Gastrocnemius medialis (tissue), 4 donors: Measurements from ENCODE around the gene SLC24A4. TPM values are rescaled to one million over a fixed set of nuclear protein-coding genes. Genes with fewer than 3 reads are reported as not detected.
"Not testable (repeated sequence)": the region's sequence is repeated elsewhere in the genome, so short reads cannot be mapped to it uniquely, and the experiment has no call there.

Experiments used
- ATAC-seq, 2 donors: fragments of 150-250 bp; one replicate each; pipeline ENCODE4 v1.9.1; 2016
- DNase-seq, 2 donors: peaks; one replicate each; pipeline ENCODE4 v3.0.0-alpha.2; 2019
- H3K27ac ChIP-seq, 4 donors: fragments of 200-600 bp; sonication (generic); 1 replicate in 1 of 4; 2 replicates in 3 of 4; pipeline ENCODE4 v1.5.1; 2016 to 2018; ENCODE audit warnings: mild to moderate bottlenecking in 2 of 4, moderate library complexity in 1 of 4
- H3K27me3 ChIP-seq, 3 donors: fragments of 200-600 bp; sonication (generic) in 2 of 3; 1 replicate in 1 of 3; 2 replicates in 2 of 3; pipeline versions ENCODE4 v1.5.1 to v1.6.0; 2016 to 2019; ENCODE audit warnings: mild to moderate bottlenecking in 1 of 3, moderate library complexity in 1 of 3
- H3K36me3 ChIP-seq, 2 donors: fragments of 200-600 bp; sonication (generic) in 1 of 2; one replicate each; pipeline ENCODE4 v1.5.1; 2017 to 2018
- H3K4me1 ChIP-seq, 2 donors: fragments of 200-600 bp; sonication (generic) in 1 of 2; one replicate each; pipeline ENCODE4 v1.5.1; 2016 to 2017; ENCODE audit warnings: mild to moderate bottlenecking in 2 of 2
- H3K4me3 ChIP-seq, 4 donors: fragments of 200-600 bp; sonication (generic) in 3 of 4; 1 replicate in 1 of 4; 2 replicates in 3 of 4; pipeline ENCODE4 v1.5.1; 2016 to 2019; ENCODE audit warnings: mild to moderate bottlenecking in 2 of 4
- H3K9me3 ChIP-seq, 3 donors: fragments of 200-600 bp; sonication (generic) in 2 of 3; 1 replicate in 1 of 3; 2 replicates in 2 of 3; pipeline ENCODE4 v1.5.1; 2016 to 2019
- POLR2A ChIP-seq, 2 donors: fragments of 450-650 bp; IDR thresholded peaks; one replicate each; pipeline ENCODE4 v1.6.1; 2017; ENCODE audit warnings: antibody characterized with exemption in 2 of 2, mild to moderate bottlenecking in 2 of 2, moderate library complexity in 2 of 2
- in situ Hi-C, 4 donors: fragments of 200-750 bp; cut with MboI; loops; one replicate each; pipeline versions ENCODE4 v1.15.0 to v1.8.0; 2017; ENCODE audit warnings: low sequenced_read_pairs in 4 of 4
- intact Hi-C: fragments of 100-400 bp; cut with DNase I; formaldehyde crosslinking; loops from one replicate; pipeline ENCODE4 v1.15.1; 2023; ENCODE audit warnings: low total_unique reads
- total RNA-seq, 4 donors: library from RNA; depleted of rRNA; stranded (reverse); fragments of >200 nt; gene quantifications; one replicate each; pipeline versions ENCODE4 v1.1.0 to v1.2.3, GENCODE V29; 2016
- TF ChIP-seq, protein P1 (sequence below), 5 experiments: fragments of 450-650 bp in 3 of 5; fragments of 200-600 bp in 2 of 5; sonication (generic) in 2 of 5; IDR thresholded peaks in 4 of 5; conservative IDR thresholded peaks in 1 of 5; 1 replicate in 4 of 5; 2 replicates in 1 of 5; pipeline ENCODE4 v1.5.1; 2016 to 2019; ENCODE audit warnings: antibody characterized with exemption in 5 of 5, mild to moderate bottlenecking in 3 of 5, moderate library complexity in 3 of 5

Gene SLC24A4
- total RNA-seq, 4 donors from 2014 or later: 0.07 to 0.76 (median 0.50) TPM

- TF ChIP-seq, protein P1, sequence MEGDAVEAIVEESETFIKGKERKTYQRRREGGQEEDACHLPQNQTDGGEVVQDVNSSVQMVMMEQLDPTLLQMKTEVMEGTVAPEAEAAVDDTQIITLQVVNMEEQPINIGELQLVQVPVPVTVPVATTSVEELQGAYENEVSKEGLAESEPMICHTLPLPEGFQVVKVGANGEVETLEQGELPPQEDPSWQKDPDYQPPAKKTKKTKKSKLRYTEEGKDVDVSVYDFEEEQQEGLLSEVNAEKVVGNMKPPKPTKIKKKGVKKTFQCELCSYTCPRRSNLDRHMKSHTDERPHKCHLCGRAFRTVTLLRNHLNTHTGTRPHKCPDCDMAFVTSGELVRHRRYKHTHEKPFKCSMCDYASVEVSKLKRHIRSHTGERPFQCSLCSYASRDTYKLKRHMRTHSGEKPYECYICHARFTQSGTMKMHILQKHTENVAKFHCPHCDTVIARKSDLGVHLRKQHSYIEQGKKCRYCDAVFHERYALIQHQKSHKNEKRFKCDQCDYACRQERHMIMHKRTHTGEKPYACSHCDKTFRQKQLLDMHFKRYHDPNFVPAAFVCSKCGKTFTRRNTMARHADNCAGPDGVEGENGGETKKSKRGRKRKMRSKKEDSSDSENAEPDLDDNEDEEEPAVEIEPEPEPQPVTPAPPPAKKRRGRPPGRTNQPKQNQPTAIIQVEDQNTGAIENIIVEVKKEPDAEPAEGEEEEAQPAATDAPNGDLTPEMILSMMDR (IDR thresholded peaks at IDR 0.05 in 4 of 5, conservative IDR thresholded peaks at IDR 0.05 in 1 of 5): no peak
- no peak for TF ChIP-seq POLR2A (IDR thresholded peaks at IDR 0.05)
- DNase-seq (no peak), ATAC-seq (no peak)
- Histone ChIP-seq H3K36me3 (no peaks in the 10 kb centered on the region), H3K9me3 (no peaks in the 10 kb centered on the region), H3K4me3 (no peak overlapping the region), H3K27me3 (no peaks in the 10 kb centered on the region), H3K27ac (no peak overlapping the region), H3K4me1 (no peaks in the 10 kb centered on the region)
- intact Hi-C loops (no loop called here), in situ Hi-C loops (no loop called here)
Measured at GRCh38 chr14:92401561-92401960, 78.6 kb downstream of the SLC24A4 start.

GRCh38 chr14:92402500-92402899 is 79.5 kb downstream of the SLC24A4 start:
- DNase-seq, H3K27ac ChIP-seq, H3K36me3 ChIP-seq, in situ Hi-C loops, intact Hi-C loops, H3K9me3 ChIP-seq, ATAC-seq, H3K4me3 ChIP-seq, H3K27me3 ChIP-seq, H3K4me1 ChIP-seq: not testable (repeated sequence)

- no peak for DNase-seq
- H3K27ac ChIP-seq: no peak overlapping the region
- intact Hi-C loops: no loop called here
- in situ Hi-C loops: no loop called here
- H3K27me3 ChIP-seq: no peaks in the 10 kb centered on the region
- H3K4me3 ChIP-seq: no peak overlapping the region
- ATAC-seq: no peak
- no peaks in the 10 kb centered on the region for H3K36me3 ChIP-seq
- H3K9me3 ChIP-seq: no peaks in the 10 kb centered on the region
- H3K4me1 ChIP-seq: no peaks in the 10 kb centered on the region
- TF ChIP-seq, protein P1 (IDR thresholded peaks at IDR 0.05 in 4 of 5, conservative IDR thresholded peaks at IDR 0.05 in 1 of 5): no peak
- TF ChIP-seq POLR2A (IDR thresholded peaks at IDR 0.05): no peak
Measured at GRCh38 chr14:92404018-92404417, 81.1 kb downstream of the SLC24A4 start.

DNA sequence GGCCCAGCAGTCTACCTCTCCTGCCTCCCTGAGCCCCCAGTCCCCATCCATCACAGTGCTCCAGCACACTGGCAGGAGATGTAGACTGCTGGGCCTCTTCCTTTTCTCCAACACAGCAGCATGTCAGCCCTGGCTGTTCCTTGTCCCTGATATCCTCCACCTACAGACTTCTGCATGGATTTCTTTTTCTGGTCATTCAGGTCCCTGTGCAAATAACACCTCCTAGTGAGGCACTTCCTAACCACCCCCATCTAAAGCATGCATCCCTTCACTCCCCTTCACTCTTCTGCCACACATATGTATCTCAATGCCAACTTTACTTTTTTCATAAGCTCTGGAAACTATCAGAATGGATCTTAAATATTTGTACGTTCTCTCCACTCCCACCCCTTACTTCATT is 81.5 kb downstream of the SLC24A4 start:
- DNase-seq (no peak), ATAC-seq (no peak)
- TF ChIP-seq, protein P1 (IDR thresholded peaks at IDR 0.05 in 4 of 5, conservative IDR thresholded peaks at IDR 0.05 in 1 of 5): no peak
- no peak for TF ChIP-seq POLR2A (IDR thresholded peaks at IDR 0.05)
- no peak overlapping the region for H3K27ac ChIP-seq
- H3K27me3 ChIP-seq: no peaks in the 10 kb centered on the region
- in situ Hi-C loops: no loop called here
- no peak overlapping the region for H3K4me3 ChIP-seq
- H3K9me3 ChIP-seq: no peaks in the 10 kb centered on the region
- no peaks in the 10 kb centered on the region for H3K36me3 ChIP-seq
- H3K4me1 ChIP-seq: no peaks in the 10 kb centered on the region
- intact Hi-C loops: no loop called here

GRCh38 chr14:92404938-92405337 is 82.0 kb downstream of the SLC24A4 start:
- TF ChIP-seq POLR2A (IDR thresholded peaks at IDR 0.05): no peak
- TF ChIP-seq, protein P1 (IDR thresholded peaks at IDR 0.05 in 4 of 5, conservative IDR thresholded peaks at IDR 0.05 in 1 of 5): no peak
- H3K4me1 ChIP-seq: no peaks in the 10 kb centered on the region
- ATAC-seq: no peak
- no peak overlapping the region for H3K27ac ChIP-seq
- no peaks in the 10 kb centered on the region for H3K9me3 ChIP-seq
- DNase-seq: no peak
- in situ Hi-C loops (no loop called here), intact Hi-C loops (no loop called here)
- H3K27me3 ChIP-seq: no peaks in the 10 kb centered on the region
- H3K36me3 ChIP-seq: no peaks in the 10 kb centered on the region
- no peak overlapping the region for H3K4me3 ChIP-seq
